Ammon's horn (tissue), 1 donor: Measurements from ENCODE around the gene CXCL9.
"Not testable (repeated sequence)": the region's sequence is repeated elsewhere in the genome, so short reads cannot be mapped to it uniquely, and the experiment has no call there.

Experiments used
- DNase-seq: peaks from one replicate; pipeline ENCODE4 v3.0.0-alpha.2; 2016; ENCODE audit warnings: low spot score

The CXCL9 gene

GRCh38 chr4:76007089-76007862 is at the start of gene CXCL9:
CXCL9 (minus strand) TSS chr4:76007509; CDS start chr4:76007449, 60 bp downstream.
- DNase-seq: no peak

GRCh38 chr4:76055421-76055820 is 48.1 kb upstream of the CXCL9 start:
- DNase-seq: no peak

- DNase-seq: no peak
These were observed 47.7 kb upstream of the CXCL9 start for GRCh38 chr4:76055016-76055415.

GRCh38 chr4:76053730-76054129 is 46.4 kb upstream of the CXCL9 start:
- no peak for DNase-seq

DNA sequence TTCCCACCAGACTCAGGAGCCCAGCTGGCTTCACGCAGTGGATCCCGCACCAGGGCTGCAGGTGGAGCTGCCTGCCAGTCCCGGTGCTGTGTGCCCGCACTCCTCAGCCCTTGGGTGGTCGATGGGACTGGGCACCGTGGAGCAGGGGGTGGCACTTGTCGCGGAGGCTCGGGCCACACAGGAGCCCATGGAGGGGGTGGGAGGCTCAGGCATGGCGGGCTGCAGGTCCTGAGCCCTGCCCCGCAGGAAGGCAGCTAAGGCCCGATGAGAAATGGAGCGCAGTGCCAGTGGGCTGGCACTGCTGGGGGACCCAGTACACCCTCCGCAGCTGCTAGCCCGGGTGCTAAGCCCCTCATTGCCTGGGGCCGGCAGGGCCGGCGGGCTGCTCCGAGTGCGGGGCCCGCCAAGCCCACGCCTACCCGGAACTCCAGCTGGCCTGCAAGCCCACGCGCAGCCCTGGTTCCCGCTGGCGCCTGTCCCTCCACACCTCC is 43.3 kb upstream of the CXCL9 start:
- DNase-seq: not testable (repeated sequence)

GRCh38 chr4:76049860-76050416 is 42.6 kb upstream of the CXCL9 start:
- DNase-seq: not testable (repeated sequence)

GRCh38 chr4:76044686-76045085 is 37.4 kb upstream of the CXCL9 start:
- not testable (repeated sequence) for DNase-seq

DNA sequence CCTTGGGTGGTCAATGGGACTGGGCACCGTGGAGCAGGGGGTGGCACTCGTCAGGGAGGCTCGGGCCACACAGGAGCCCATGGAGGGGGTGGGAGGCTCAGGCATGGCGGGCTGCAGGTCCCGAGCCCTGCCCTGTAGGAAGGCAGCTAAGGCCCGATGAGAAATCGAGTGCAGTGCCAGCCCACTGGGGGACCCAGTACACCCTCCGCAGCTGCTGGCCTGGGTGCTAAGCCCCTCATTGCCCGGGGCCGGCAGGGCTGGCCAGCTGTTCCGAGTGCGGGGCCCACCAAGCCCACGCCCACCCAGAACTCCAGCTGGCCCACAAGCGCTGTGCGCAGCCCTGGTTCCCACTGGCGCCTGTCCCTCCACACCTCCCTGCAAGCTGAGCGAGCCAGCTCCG is 36.0 kb upstream of the CXCL9 start:
- not testable (repeated sequence) for DNase-seq

GRCh38 chr4:76042241-76042998 is 35.1 kb upstream of the CXCL9 start:
- not testable (repeated sequence) for DNase-seq

DNA sequence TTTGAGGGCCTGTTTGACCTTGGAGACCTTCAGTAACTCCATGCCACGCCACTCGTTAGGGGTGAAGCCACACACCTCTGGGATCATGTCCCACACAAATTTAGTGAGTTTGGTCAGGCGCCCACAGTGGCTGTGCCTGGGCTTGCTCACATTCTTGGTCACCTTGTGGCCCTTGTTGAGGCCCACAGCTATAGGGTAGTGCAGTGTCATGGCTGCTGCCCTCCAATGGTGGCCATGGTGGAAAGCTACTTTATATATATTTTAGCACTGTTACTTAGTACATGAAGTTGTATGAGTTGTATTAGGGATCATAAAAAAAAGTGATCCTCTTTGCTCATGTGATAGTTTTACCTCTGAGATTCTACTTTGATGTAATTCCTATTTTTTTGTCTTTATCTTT is 29.5 kb upstream of the CXCL9 start:
- no peak for DNase-seq

- no peak for DNase-seq
These were observed 28.6 kb upstream of the CXCL9 start, which contains the start of gene CXCL11 for GRCh38 chr4:76035799-76036380. CXCL11 (minus strand) TSS chr4:76036070; CDS start chr4:76035987, 83 bp downstream.

- DNase-seq: no peak
These were observed 27.8 kb upstream of the CXCL9 start for GRCh38 chr4:76035141-76035540.

- no peak for DNase-seq
These were observed 22.0 kb upstream of the CXCL9 start for GRCh38 chr4:76029300-76029699.

GRCh38 chr4:76028350-76028765 is 21.0 kb upstream of the CXCL9 start:
- no peak for DNase-seq

DNA sequence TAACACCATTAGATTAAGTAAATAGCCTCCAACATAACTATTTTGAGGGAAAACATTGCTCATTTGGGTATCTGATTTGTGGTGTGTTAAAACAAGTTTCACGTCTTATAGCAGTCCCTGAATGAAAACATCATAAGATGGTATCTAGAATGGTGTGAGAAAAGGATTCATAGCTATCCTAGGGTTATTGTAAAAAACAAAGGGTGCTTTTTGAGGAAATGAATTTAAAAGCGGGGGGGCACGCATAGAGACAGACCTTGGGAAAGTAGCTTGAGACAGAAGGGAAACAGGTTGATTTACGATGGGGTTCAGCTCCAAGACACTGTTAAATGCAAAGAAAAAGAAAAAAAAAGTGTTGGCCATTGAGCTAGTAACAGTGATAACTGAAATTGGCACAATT is 16.8 kb upstream of the CXCL9 start:
- no peak for DNase-seq

DNA sequence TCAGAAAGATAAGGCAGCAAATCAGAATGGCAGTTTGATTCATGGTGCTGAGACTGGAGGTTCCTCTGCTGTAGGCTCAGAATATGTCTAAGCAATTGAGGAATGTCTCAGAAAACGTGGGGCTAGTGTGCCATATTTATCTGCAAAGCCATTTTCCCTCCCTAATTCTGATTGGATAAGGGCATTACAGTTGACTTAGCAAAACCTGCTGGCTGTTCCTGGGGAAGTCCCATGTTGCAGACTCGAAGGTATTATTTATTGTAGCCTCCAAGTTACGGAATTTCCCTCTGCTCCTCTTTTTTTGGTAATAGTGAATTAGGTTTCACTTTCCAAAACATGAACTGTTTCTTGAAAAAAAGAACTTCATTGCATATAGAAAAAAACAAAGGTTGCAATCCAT is 16.1 kb upstream of the CXCL9 start, which contains the start of gene CXCL10:
Gene CXCL10 (minus strand): TSS at position 109 of the 400 bp plus-strand sequence. CDS start 66 bp downstream, at position 43.
- DNase-seq: no peak

DNA sequence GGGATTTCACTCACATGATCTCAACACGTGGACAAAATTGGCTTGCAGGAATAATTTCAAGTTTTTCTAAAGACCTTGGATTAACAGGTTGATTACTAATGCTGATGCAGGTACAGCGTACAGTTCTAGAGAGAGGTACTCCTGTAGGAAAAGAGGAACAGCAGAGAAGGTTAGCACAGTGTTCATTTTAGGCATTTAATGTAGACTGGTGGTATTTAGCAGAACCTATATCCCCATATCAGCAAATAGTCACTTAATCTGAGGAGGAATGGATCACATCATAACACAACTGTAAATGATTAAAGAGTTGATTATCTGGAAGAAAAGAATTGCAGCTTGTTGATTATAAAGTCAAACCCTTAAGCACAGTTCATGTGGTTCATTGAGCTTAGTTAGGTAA is 15.4 kb upstream of the CXCL9 start:
- no peak for DNase-seq

- DNase-seq: no peak
These were observed 14.7 kb upstream of the CXCL9 start for GRCh38 chr4:76022031-76022430.

DNA sequence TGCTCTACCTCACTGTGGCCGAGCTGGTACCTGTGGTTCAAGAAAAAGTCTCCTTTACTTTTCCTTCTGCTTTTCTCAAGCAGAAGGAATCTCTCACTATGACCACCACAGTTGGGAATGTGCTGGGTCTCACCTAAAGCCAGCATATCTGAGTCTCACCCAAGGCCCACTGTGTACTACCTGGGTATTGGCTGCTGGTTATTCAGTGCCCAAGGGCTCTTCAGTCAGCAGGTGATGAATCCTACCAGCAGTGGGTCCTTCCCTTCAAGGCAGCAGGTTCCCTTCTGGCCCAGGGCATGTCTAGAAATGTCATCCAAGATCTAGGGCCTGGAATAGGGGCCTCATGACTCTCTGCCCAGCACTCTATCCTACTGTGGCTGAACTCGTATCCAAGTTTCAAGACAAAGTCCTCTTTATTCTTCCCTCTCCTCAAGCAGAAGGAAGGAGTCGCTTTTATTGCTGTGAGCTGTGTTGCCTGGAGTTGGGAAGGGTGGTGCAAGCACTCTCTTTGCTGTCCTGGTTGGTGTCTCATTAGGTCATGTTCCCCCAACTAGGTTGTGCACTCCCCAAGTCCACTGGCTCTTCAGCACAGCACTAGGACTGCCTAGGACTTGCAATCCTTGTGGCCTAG is 9.9 kb upstream of the CXCL9 start:
- DNase-seq: no peak

GRCh38 chr4:76016393-76016792 is 9.1 kb upstream of the CXCL9 start:
- DNase-seq: peak; percentile 25

DNA sequence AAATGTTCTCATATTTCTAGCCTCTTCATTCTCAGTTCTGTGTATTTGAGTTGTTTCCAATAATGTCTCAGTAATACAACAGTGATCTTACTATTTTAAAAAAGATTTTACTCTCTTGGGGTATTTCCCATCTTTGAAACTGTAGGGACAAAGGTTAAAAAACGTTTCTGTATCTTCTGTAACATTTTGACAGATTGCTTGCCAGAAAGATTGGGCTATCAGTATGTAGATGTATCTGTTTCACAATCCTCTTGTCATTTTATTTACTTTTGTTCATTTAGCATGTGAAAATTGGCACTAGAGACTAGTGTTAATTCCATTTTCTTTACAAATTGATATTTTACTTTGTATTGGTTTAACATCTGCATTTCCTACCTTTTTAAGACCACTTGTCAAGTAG is 6.2 kb upstream of the CXCL9 start:
- DNase-seq: no peak

DNA sequence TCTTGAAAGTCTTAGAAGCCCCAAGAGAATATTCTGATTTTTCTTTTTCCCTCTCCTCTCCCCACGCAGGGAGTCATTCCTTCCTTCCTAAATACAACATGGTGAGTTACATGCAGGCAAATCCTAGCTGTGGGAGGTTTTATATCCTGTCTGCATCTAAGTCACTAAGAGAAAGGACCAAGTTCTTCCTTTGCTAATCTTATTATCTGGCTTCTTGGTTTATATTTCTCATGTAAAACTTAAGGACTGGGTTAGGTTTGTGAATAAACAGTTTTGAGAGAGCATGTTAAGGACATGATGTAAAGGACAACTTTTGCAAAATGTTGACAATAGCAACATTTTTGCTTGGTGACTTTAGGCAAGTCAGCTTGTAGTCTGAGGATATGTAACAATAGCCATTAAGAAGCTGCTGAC is 5.1 kb upstream of the CXCL9 start:
- no peak for DNase-seq
